ENCODE data around the gene OR2M4. TPM values are rescaled to one million over a fixed set of nuclear protein-coding genes. Genes with fewer than 3 reads are reported as not detected.
A peak's percentile ranks its signal among the peaks of the same experiment; 100 is the strongest.
"Not testable (repeated sequence)": the region's sequence is repeated elsewhere in the genome, so short reads cannot be mapped to it uniquely, and the experiment has no call there.

The OR2M4 gene
- not detected in 2 replicates for total RNA-seq (2014; rRNA removed; shearing (Covaris generic))
- polyA plus RNA-seq (2014; cell fraction: nucleus; rRNA removed), result not detected in 2 replicates

GRCh38 chr1:248231117-248231516 is at the start of gene OR2M4:
OR2M4 (plus strand) TSS chr1:248231417; CDS start chr1:248238929, 7,512 bp downstream.
- no peak for DNase-seq (ENCODE audit: extremely low read depth, low read depth)

- DNase-seq (ENCODE audit: extremely low read depth, low read depth), result no peak
These were observed 47.2 kb upstream of the OR2M4 start for GRCh38 chr1:248183996-248184395.

GRCh38 chr1:248187363-248187762 is 43.9 kb upstream of the OR2M4 start:
- DNase-seq (ENCODE audit: extremely low read depth, low read depth), result no peak

GRCh38 chr1:248189026-248189425 is 42.2 kb upstream of the OR2M4 start:
- no peak for DNase-seq (ENCODE audit: extremely low read depth, low read depth)

- DNase-seq (ENCODE audit: extremely low read depth, low read depth), result no peak
These were observed 37.1 kb upstream of the OR2M4 start for GRCh38 chr1:248194117-248194516.

- no peak for DNase-seq (ENCODE audit: extremely low read depth, low read depth)
These were observed 34.3 kb upstream of the OR2M4 start, which contains the start of gene OR2M3 for GRCh38 chr1:248196965-248197364. OR2M3 (plus strand) TSS chr1:248197265; CDS start chr1:248203068, 5,803 bp downstream.

- DNase-seq (ENCODE audit: extremely low read depth, low read depth), result no peak
These were observed 15.3 kb upstream of the OR2M4 start for GRCh38 chr1:248215880-248216279.

- DNase-seq (ENCODE audit: extremely low read depth, low read depth), result no peak
These were observed 5.7 kb upstream of the OR2M4 start for GRCh38 chr1:248225537-248225936.

- DNase-seq (ENCODE audit: extremely low read depth, low read depth), result no peak
These were observed 1.8 kb upstream of the OR2M4 start for GRCh38 chr1:248229360-248229908.

GRCh38 chr1:248239478-248239877 is 8.3 kb downstream of the OR2M4 start:
- no peak for DNase-seq (ENCODE audit: extremely low read depth, low read depth)

GRCh38 chr1:248243204-248243603 is 12.0 kb downstream of the OR2M4 start:
- DNase-seq (ENCODE audit: extremely low read depth, low read depth), result peak; percentile 38

GRCh38 chr1:248259309-248259708 is 28.1 kb downstream of the OR2M4 start:
- not testable (repeated sequence) for DNase-seq (ENCODE audit: extremely low read depth, low read depth)

GRCh38 chr1:248268178-248268577 is 37.0 kb downstream of the OR2M4 start:
- no peak for DNase-seq (ENCODE audit: extremely low read depth, low read depth)

- not testable (repeated sequence) for DNase-seq (ENCODE audit: extremely low read depth, low read depth)
These were observed 42.0 kb downstream of the OR2M4 start for GRCh38 chr1:248273225-248273624.

- DNase-seq (ENCODE audit: extremely low read depth, low read depth), result no peak
These were observed 46.7 kb downstream of the OR2M4 start, which contains the start of gene OR2T33 for GRCh38 chr1:248277876-248278275. OR2T33 (minus strand) TSS chr1:248277976; CDS start chr1:248273814, 4,162 bp downstream.

GRCh38 chr1:248288391-248288790 is 57.2 kb downstream of the OR2M4 start:
- no peak for DNase-seq (ENCODE audit: extremely low read depth, low read depth)

Other genes with a start within 250 kb of the OR2M4 start
- not detected in 2 replicates for gene OR2L5, start 217.8 kb upstream of the OR2M4 start, total RNA-seq (2014; rRNA removed; shearing (Covaris generic))
- gene OR2L2, start 201.3 kb upstream of the OR2M4 start, total RNA-seq (2014; rRNA removed; shearing (Covaris generic)), result not detected in 2 replicates
- gene OR2L3, start 184.6 kb upstream of the OR2M4 start, total RNA-seq (2014; rRNA removed; shearing (Covaris generic)), result not detected in 2 replicates
- gene OR2L13, start 136.2 kb upstream of the OR2M4 start, total RNA-seq (2014; rRNA removed; shearing (Covaris generic)), result not detected in 2 replicates
- not detected in 2 replicates for gene OR2M5, start 86.3 kb upstream of the OR2M4 start, total RNA-seq (2014; rRNA removed; shearing (Covaris generic))
- not detected in 2 replicates for gene OR2M2, start 56.6 kb upstream of the OR2M4 start, total RNA-seq (2014; rRNA removed; shearing (Covaris generic))
- gene OR2M3, start 34.2 kb upstream of the OR2M4 start, total RNA-seq (2014; rRNA removed; shearing (Covaris generic)), result not detected in 2 replicates
- not detected in 2 replicates for gene OR2T33, start 46.6 kb downstream of the OR2M4 start, total RNA-seq (2014; rRNA removed; shearing (Covaris generic))
- gene OR2T12, start 72.0 kb downstream of the OR2M4 start, total RNA-seq (2014; rRNA removed; shearing (Covaris generic)), result not detected in 2 replicates
- not detected in 2 replicates for gene OR2M7, start 93.2 kb downstream of the OR2M4 start, total RNA-seq (2014; rRNA removed; shearing (Covaris generic))
- not detected in 2 replicates for gene OR14C36, start 117.4 kb downstream of the OR2M4 start, total RNA-seq (2014; rRNA removed; shearing (Covaris generic))
- not detected in 2 replicates for gene OR2T4, start 130.2 kb downstream of the OR2M4 start, total RNA-seq (2014; rRNA removed; shearing (Covaris generic))
- gene OR2T6, start 144.3 kb downstream of the OR2M4 start, total RNA-seq (2014; rRNA removed; shearing (Covaris generic)), result not detected in 2 replicates
- not detected in 2 replicates for gene OR2T1, start 171.6 kb downstream of the OR2M4 start, total RNA-seq (2014; rRNA removed; shearing (Covaris generic))
- not detected in 2 replicates for gene OR2T2, start 214.2 kb downstream of the OR2M4 start, total RNA-seq (2014; rRNA removed; shearing (Covaris generic))
- not detected in 2 replicates for gene OR2T3, start 241.9 kb downstream of the OR2M4 start, total RNA-seq (2014; rRNA removed; shearing (Covaris generic))